Immature natural killer cell (primary cell): ENCODE measurements around the gene COG2. TPM values are rescaled to one million over a fixed set of nuclear protein-coding genes. Genes with fewer than 3 reads are reported as not detected.
A peak's percentile ranks its signal among the peaks of the same experiment; 100 is the strongest.

Experiments used
- DNase-seq, 3 donors: peaks; one replicate each; pipeline ENCODE4 v3.0.0; 2022; ENCODE audit warnings: mixed read lengths in 1 of 3
- H3K27ac Mint-ChIP-seq, 6 donors: one replicate each; pipeline ENCODE4 v1.8.0; 2020; ENCODE audit warnings: mixed read lengths in 6 of 6, mild to moderate bottlenecking in 5 of 6, inconsistent platforms in 4 of 6, moderate library complexity in 3 of 6
- H3K27me3 Mint-ChIP-seq, 3 donors: one replicate each; pipeline ENCODE4 v1.8.0; 2020 to 2021; ENCODE audit warnings: low read depth in 3 of 3, mild to moderate bottlenecking in 3 of 3, mixed read lengths in 3 of 3, moderate library complexity in 3 of 3, inconsistent platforms in 1 of 3
- H3K36me3 Mint-ChIP-seq, 3 donors: one replicate each; pipeline ENCODE4 v1.8.0; 2020; ENCODE audit warnings: mixed read lengths in 3 of 3, inconsistent platforms in 2 of 3, mild to moderate bottlenecking in 2 of 3
- H3K4me1 Mint-ChIP-seq, 2 donors: one replicate each; pipeline ENCODE4 v1.8.0; 2020; ENCODE audit warnings: inconsistent platforms in 2 of 2, mild to moderate bottlenecking in 2 of 2, mixed read lengths in 2 of 2, moderate library complexity in 1 of 2
- H3K4me3 Mint-ChIP-seq, 5 donors: one replicate each; pipeline ENCODE4 v1.8.0; 2020; ENCODE audit warnings: mild to moderate bottlenecking in 5 of 5, mixed read lengths in 5 of 5, inconsistent platforms in 3 of 5, moderate library complexity in 3 of 5
- H3K9me3 Mint-ChIP-seq, 6 donors: one replicate each; pipeline ENCODE4 v1.8.0; 2020; ENCODE audit warnings: mild to moderate bottlenecking in 6 of 6, mixed read lengths in 6 of 6, inconsistent platforms in 4 of 6, moderate library complexity in 3 of 6
- polyA plus RNA-seq, 3 donors: library from polyadenylated mRNA; unstranded; fragments of 300-500 nt; fragmentation: Illumina TruSeq; gene quantifications; one replicate each; pipeline ENCODE4 v1.2.3, GENCODE V29; 2021

COG2 gene
- polyA plus RNA-seq, 3 donors from 2014 or later = 22.4 to 32.8 (median 28.1) TPM

DNA sequence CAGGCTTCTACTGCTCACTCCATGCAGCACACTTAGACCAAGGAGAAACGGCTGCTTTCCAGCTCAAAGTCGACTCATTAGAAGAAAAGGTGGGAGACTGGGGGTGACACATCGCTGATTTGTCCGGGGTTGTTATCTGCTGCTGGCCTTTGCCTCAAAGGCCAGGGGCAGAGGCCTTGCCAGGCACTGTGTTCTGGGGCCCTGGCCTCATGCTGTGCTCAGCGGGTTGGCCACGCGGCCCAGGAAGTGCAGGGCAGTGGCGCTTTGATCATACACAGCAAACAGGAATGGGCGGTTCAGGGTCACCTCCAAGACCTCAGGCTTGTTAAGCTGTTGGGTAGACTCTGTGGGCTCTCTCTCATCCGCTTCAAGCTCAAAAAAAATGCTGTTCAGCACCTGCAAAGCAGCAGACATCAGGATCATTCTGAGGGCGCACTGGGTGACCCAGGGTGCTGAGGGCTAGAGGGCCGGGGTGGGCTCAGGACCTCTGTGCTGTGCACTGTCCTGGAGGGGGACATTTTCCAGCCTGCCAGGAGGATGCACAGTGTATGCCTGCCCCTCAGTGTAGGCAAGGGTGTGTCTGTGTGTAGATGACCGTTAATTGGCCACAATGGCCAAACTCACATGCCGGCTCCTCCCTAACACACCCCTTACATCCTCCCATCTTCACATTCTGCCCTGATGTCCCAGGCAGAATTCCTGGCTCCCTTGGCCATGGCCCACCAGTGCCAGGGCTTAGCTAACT, 60.8 kb downstream of the COG2 start:
- no peak overlapping the region for H3K4me3 Mint-ChIP-seq

DNA sequence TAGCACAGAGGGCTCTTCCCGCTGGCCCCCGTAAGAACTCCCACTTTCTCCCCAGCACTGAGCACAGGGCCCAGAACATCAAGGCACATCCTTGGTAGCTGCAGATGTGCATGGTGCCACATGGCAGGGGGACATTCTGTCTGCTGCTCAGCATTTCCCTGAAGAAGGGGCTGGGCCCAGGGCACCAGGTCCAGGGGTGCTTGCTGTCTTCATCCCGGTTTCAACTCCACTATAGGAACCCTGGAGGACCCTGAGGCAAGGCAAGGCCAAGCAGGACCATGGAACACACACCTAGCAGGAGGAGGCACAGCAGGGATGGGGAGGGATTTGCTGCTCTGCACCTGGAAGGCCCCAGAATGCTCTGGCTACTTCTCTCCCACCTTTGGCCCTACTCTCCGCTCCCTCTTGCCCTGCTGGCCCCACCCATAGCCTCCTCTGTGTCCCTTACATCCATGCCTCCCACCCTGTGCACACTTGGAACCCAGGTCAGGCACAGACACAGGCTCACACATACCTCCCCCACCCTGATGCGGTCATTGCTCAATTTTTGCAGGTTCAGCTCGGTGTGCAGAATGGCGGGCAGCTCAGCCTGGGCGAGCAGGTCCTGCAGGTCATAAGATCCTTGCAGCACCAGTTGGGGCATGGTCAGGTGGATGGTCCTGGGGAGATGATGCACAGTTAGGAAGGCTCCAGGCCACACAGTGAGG, 61.6 kb downstream of the COG2 start:
- no peaks in the 10 kb centered on the region for H3K36me3 Mint-ChIP-seq
- H3K9me3 Mint-ChIP-seq = no peaks in the 10 kb centered on the region
- DNase-seq = no peak
- peaks cover 10 to 14% of the 10 kb centered on the region in 2 donors for H3K4me1 Mint-ChIP-seq
- no peak overlapping the region for H3K4me3 Mint-ChIP-seq
- H3K27me3 Mint-ChIP-seq = peaks cover 0 to 2% (median under 1%) of the 10 kb centered on the region in 3 donors
- H3K27ac Mint-ChIP-seq = no peak overlapping the region

More for the DNA sequence above, 60.8 kb downstream of the COG2 start:
- no peaks in the 10 kb centered on the region for H3K9me3 Mint-ChIP-seq
- H3K4me1 Mint-ChIP-seq = peaks cover 4 to 7% of the 10 kb centered on the region in 2 donors
- no peak overlapping the region for H3K27ac Mint-ChIP-seq
- peaks cover 0 to 2% (median 0%) of the 10 kb centered on the region in 3 donors for H3K27me3 Mint-ChIP-seq
- no peak for DNase-seq
- H3K36me3 Mint-ChIP-seq = no peaks in the 10 kb centered on the region

DNA sequence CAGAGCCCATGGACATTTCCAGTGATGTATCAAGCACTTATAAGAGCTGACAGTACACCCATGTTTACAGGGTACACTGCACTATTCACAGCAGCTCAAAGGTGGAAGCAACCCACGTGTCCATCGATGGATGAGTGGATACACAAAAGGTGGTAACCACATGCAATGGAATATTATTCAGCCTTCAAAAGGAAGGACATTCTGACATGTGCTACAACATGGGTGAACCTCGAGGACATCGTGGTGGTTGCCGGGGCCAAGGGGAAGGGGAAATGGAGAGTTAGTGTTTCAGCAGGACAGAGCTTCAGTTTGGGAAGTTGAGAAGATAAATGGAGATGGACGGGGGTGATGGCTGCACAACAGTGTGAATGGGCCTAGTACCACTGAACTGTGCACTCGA, 62.5 kb downstream of the COG2 start:
- Mint-ChIP-seq H3K27ac (no peak overlapping the region), H3K36me3 (no peaks in the 10 kb centered on the region), H3K4me3 (no peak overlapping the region), H3K9me3 (no peaks in the 10 kb centered on the region), H3K4me1 (peaks cover 12 to 14% of the 10 kb centered on the region in 2 donors), H3K27me3 (peaks cover 0 to 4% (median 2%) of the 10 kb centered on the region in 3 donors)
- no peak for DNase-seq

DNA sequence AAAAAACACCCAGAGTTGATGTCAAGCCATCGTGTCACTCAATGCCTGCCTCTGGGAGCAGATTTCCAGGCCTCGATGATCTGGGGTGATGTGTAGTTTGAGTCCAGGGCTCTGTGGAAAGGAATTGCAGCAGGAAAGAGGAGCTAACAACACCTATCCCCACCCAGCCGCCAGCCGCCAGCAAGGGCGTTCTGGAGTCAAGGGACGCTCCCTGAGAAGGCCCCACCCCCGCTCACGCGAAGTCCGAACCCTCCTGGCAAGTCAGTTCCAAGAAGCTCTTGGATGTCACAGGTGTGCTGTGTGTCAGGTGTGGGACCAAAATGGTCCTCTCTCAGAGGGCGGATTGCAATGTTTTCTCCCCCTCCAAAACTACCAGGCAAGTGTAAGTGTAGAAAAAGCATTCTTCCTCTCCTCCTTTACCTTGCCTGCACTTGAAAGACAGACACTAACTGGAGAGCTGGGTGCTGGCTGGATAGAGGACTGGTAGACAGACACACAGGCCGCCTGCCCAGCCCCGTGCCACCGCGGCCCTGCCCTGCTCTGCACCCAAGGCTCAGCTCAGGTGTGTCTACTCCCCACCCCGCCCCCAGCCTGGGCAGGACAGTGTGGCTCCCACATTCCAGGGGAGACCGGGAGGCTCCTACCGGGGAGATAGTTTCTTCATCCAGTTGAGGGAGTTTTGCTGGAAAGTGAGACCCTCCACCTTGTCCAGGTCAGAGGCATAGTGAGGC, 63.2 kb downstream of the COG2 start:
- DNase-seq = no peak
- Mint-ChIP-seq H3K9me3 (no peaks in the 10 kb centered on the region), H3K4me3 (no peak overlapping the region), H3K4me1 (peaks cover 12 to 14% of the 10 kb centered on the region in 2 donors), H3K36me3 (no peaks in the 10 kb centered on the region), H3K27me3 (peaks cover 0 to 4% (median 2%) of the 10 kb centered on the region in 3 donors), H3K27ac (no peak overlapping the region)

DNA sequence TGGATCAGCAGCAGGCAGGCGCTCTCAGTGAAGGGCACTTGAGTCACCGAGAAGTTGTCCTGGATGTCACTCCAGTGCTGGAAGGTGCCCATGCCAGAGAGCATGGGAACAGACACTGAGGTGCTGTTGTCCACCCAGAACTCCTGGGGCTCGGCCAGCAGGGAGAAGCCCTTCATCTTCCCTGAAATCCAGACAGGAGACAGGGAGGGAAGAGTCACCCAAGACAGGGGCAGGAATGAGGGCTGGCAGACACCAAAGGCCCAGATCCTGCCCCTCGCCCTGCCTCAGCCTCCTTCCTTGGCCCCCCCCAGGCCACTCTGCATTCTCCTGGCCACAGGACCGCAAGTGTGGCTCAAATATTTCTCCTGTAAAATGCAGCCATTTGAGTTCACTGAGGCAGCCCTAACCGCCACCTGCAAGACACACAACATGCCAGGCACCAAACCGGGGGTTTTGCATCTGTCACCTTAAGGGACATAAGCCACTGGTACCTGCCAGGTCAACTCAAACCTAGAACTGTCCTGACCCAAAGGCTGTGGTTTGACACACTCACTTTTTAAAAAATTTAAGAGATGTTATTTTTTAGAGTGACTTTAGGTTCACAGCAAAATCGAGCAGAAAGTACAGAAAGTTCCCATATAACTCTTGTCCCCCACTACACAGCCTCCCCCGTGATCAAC, 63.9 kb downstream of the COG2 start:
- no peak overlapping the region for H3K27ac Mint-ChIP-seq
- H3K9me3 Mint-ChIP-seq = no peaks in the 10 kb centered on the region
- H3K4me1 Mint-ChIP-seq = peaks cover 12 to 14% of the 10 kb centered on the region in 2 donors
- H3K4me3 Mint-ChIP-seq = no peak overlapping the region
- peaks cover 0 to 4% (median 2%) of the 10 kb centered on the region in 3 donors for H3K27me3 Mint-ChIP-seq
- no peaks in the 10 kb centered on the region for H3K36me3 Mint-ChIP-seq
- DNase-seq = no peak

DNA sequence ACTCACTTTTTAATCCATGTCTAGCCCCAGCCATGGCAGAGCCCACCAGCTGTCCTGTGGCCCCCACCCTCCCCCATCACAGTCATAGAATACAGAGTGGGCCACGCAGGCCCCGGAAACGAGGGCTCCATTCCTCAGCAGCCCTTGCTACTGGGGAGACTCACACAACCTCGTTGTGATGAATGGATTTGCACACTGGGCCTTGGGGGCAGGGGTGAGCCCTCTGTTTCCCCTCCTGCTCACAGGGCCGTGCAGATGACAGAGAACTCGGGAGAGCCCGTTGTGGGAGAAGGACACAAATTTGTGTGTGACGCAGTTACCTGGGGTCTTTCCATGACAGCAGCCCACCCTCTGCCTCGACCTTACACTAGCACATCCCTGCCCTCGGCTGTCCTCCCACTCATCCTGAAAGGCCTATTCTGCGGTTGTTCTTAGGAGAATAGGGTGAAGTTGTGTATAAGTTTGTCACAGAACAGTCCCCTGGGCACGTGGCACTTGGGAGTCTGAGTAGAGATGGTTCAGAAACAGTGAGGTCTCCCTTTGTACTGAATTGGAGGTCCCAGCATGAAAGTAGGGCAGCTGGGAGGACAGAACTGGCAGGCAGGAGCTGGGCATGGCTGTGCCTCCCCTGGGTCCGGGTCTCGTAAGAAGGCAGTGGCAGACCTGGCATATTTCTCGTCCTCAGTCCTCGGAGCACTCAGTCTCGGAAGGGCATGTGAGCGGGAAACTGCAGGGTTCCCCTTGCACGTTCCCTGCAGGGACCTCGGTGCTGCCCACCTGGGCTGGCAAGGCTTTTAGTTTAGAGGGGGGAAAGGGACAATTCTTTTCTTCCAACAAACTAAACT, 64.8 kb downstream of the COG2 start:
- Mint-ChIP-seq H3K27ac (no peak overlapping the region), H3K27me3 (peaks cover 0 to 4% (median 2%) of the 10 kb centered on the region in 3 donors), H3K4me1 (peaks cover 12 to 14% of the 10 kb centered on the region in 2 donors), H3K36me3 (no peaks in the 10 kb centered on the region), H3K4me3 (peak overlapping the region in 1 of 5 donors; percentile 30), H3K9me3 (no peaks in the 10 kb centered on the region)
- DNase-seq = no peak

DNA sequence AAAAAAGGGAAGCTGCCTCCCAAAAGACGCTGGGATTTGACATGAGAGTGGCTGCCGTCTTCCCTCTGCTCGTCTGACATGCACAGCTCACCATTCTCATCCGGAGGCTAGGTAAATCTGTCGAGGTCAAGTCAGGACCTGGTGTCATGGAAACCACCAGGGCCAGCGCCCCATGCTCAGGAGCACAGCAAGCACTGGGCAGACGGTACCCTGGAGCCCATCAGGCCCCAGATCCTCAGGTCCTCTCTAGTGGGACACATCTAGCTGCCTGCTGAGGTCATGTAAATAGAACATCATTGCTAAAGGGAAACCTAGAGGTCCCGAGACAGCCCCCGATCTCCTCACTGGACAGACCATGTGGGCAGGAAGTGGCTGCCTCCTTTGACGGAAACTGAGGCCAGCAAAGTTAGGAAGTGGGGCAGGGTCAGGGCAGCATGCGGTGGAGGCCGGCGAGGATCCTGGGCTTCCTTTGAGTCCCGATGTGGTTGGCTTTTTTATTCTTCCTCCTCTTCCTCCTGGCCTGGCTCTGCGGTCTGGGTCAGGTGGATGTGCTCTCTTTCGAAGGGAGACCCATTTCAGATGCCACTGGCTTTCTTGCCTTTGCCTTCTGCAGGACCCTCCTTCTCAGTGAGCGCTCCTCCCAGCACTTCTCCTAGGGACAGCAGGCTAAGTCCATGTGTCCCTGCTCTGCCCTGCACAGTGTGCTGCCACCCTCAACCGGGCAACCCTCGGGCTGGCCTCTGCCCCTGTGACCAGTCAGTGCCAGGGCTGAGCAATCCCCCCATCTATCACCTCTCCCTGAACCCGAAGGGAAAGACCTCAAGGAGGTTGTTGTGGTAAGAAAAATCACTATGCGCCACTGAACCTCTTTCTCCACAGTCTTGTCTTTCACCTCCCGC, 65.7 kb downstream of the COG2 start:
- Mint-ChIP-seq H3K4me3 (no peak overlapping the region), H3K4me1 (peaks cover 12 to 14% of the 10 kb centered on the region in 2 donors), H3K9me3 (no peaks in the 10 kb centered on the region), H3K27me3 (peaks cover 0 to 6% (median 2%) of the 10 kb centered on the region in 3 donors), H3K36me3 (no peaks in the 10 kb centered on the region), H3K27ac (no peak overlapping the region)
- DNase-seq = no peak

DNA sequence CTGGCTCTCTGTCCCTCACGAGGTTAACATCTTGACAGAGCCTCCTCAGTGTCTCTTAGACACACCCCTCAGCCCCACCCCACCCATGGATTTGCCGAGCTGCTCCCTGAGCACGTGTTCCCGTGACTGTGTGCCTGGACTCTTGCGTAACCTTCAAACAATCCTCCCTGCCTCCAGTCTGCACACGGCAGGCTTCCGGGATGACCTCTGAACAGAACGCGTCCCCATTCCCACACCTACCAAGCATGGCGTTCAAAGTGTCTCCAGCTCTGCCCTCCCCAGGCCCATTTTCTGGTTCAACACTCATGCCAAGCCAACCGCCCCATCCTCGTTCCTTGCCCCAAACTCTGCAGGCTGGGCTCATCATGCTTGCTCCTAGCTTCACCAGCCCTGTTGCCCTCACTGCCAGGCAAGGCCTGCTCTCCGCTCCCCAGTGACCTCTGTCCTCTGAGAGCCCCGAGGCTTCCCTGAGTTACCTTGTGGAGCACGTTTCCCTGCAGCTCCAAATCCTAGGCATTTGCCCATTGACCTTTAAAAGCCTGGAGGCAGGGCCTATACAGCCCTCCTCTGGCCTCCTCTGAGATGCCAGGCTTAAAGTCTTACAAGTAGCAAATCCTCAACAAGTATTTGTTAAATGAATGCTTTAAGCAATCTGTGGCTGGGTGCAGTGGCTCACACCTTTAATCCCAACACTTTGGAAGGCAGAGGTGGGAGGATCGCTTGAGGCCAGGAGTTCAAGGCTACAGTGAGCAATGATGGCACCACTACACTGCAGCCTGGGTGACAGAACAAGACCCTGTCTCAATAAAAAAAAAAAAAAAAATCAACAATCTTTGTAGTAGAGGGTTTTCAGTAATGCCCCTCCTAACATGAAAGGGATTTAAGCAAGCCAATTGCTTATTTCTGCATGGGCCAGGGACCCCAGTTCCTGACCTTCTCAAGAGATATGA, 66.6 kb downstream of the COG2 start:
- Mint-ChIP-seq H3K27me3 (peaks cover 2 to 6% (median 2%) of the 10 kb centered on the region in 3 donors), H3K36me3 (no peaks in the 10 kb centered on the region), H3K4me3 (no peak overlapping the region), H3K9me3 (no peaks in the 10 kb centered on the region), H3K27ac (no peak overlapping the region), H3K4me1 (peaks cover 12 to 14% of the 10 kb centered on the region in 2 donors)
- DNase-seq = no peak

DNA sequence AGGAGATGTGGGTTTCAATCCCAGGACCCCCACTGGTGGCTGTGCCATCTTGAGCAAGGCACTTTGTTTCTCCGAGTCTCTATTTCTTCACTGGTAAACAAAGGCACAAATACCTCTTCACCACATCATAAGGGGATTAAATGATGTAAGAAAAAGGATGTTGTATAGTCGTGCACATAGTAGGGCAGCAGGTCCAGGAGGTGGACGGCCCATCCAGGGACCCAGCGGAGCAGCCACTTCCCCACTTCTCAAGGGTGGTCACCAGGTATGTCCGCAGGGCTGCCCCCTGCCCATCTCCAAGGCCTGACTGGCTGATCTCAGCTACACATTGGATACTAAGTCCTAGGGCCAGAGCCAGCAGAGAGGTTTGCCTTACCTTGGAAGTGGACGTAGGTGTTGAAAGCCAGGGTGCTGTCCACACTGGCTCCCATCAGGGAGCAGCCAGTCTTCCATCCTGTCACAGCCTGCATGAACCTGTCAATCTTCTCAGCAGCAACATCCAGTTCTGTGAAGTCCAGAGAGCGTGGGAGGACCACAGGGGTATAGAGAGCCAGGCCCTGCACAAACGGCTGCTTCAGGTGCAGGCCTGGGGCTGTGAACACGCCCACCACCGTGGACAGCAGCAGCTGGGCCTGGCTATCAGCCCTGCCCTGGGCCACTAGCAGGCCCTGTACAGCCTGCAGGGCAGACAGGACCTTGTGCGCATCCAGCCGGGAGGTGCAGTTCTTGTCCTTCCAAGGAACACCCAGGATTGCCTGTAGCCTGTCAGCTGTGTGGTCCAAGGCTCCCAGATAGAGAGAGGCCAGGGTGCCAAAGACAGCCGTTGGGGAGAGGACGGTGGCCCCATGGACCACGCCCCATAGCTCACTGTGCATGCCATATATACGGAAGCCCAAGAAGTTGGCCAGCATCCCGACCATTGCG, 67.6 kb downstream of the COG2 start:
- Mint-ChIP-seq H3K27ac (no peak overlapping the region), H3K27me3 (peaks cover 2 to 6% (median 2%) of the 10 kb centered on the region in 3 donors), H3K9me3 (no peaks in the 10 kb centered on the region), H3K4me3 (no peak overlapping the region), H3K4me1 (peaks cover 12 to 14% of the 10 kb centered on the region in 2 donors), H3K36me3 (no peaks in the 10 kb centered on the region)
- no peak for DNase-seq

DNA sequence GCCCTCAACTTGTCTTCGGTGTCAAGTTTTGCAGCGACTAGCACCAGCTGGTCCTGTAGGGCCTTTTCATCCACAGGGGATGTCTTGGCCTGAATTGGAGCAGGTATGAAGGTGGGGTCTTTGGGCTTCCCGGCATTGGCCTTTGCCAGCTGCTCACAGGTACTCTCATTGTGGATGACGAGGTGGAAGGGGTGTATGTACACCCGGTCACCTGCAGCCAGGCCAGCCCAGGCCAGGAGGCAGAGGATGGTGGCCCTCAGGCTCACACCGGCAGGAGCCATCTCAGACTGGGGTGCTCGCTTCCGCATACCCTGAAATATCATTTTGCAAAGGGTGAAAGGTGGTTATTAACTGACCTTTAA, 68.2 kb downstream of the COG2 start:
- H3K4me1 Mint-ChIP-seq = peaks cover 12 to 14% of the 10 kb centered on the region in 2 donors
- no peak overlapping the region for H3K4me3 Mint-ChIP-seq
- no peak overlapping the region for H3K27ac Mint-ChIP-seq
- H3K9me3 Mint-ChIP-seq = no peaks in the 10 kb centered on the region
- H3K36me3 Mint-ChIP-seq = no peaks in the 10 kb centered on the region
- DNase-seq = no peak
- peaks cover 2 to 6% (median 2%) of the 10 kb centered on the region in 3 donors for H3K27me3 Mint-ChIP-seq
